Peyer's patch (tissue), 4 donors: Measurements from ENCODE around the gene NUP98.

Experiments
- POLR2A ChIP-seq, 2 donors: fragments of 450-650 bp; IDR thresholded peaks; one replicate each; pipeline ENCODE4 v1.5.1; 2017; ENCODE audit warnings: antibody characterized with exemption in 2 of 2, mild to moderate bottlenecking in 2 of 2, moderate library complexity in 2 of 2
- TF ChIP-seq, protein P1 (sequence below), 6 experiments: fragments of 450-650 bp in 4 of 6; fragments of 200-600 bp in 2 of 6; sonication (generic) in 1 of 6; IDR thresholded peaks; one replicate each; pipeline ENCODE4 v1.5.1; 2017 to 2019; ENCODE audit warnings: antibody characterized with exemption in 6 of 6, mild to moderate bottlenecking in 3 of 6, moderate library complexity in 1 of 6

DNA sequence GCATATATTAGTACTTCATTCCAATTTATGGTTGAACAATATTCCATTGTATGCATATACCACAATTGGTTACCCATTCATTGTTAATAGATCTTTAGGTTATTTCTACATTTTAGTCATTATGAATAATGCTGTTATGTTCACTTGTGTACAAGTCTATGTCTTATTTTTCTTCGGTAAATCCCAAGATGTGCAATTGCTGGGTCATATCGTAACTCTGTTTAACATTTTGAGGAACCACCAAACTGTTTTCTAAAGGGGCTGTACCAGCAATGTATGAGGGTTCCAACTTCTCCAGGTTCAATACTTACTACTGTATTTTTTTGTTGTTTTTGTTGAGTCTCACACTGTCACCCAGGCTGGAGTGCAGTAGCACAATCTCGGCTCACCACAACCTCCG, 33.1 kb downstream of the NUP98 start:
- TF ChIP-seq, protein P1, sequence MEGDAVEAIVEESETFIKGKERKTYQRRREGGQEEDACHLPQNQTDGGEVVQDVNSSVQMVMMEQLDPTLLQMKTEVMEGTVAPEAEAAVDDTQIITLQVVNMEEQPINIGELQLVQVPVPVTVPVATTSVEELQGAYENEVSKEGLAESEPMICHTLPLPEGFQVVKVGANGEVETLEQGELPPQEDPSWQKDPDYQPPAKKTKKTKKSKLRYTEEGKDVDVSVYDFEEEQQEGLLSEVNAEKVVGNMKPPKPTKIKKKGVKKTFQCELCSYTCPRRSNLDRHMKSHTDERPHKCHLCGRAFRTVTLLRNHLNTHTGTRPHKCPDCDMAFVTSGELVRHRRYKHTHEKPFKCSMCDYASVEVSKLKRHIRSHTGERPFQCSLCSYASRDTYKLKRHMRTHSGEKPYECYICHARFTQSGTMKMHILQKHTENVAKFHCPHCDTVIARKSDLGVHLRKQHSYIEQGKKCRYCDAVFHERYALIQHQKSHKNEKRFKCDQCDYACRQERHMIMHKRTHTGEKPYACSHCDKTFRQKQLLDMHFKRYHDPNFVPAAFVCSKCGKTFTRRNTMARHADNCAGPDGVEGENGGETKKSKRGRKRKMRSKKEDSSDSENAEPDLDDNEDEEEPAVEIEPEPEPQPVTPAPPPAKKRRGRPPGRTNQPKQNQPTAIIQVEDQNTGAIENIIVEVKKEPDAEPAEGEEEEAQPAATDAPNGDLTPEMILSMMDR (IDR thresholded peaks at IDR 0.05): no peak
- TF ChIP-seq POLR2A (IDR thresholded peaks at IDR 0.05): no peak
